Pancreas (tissue), 10 donors: ENCODE data around the gene SIL1. TPM values are rescaled to one million over a fixed set of nuclear protein-coding genes. Genes with fewer than 3 reads are reported as not detected.

ENCODE experiments used
- ATAC-seq, 4 donors: fragments of 200-7000 bp; cut with Tn5 transposase; one replicate each; pipeline versions ENCODE4 v1.8.0 to v1.9.1; 2020; ENCODE audit warnings: mild to moderate bottlenecking in 4 of 4, moderate library complexity in 4 of 4
- DNase-seq, 6 donors: peaks; one replicate each; pipeline ENCODE4 v3.0.0-alpha.2; 2020
- FAIRE-seq: peaks from 2 replicates; lab custom pipeline; 2012; peaks lifted over from hg19 to GRCh38; lab: Jason Lieb, UNC
- H3K27ac ChIP-seq, 4 donors: fragments of 200-600 bp; sonication (generic); 1 replicate in 3 of 4; 2 replicates in 1 of 4; pipeline versions ENCODE4 v1.5.0 to v1.8.0; 2020
- H3K27me3 ChIP-seq, 4 donors: fragments of 200-600 bp; one replicate each; pipeline ENCODE4 v1.8.0; 2021
- H3K36me3 ChIP-seq, 3 donors: fragments of 200-600 bp; sonication (generic) in 1 of 3; one replicate each; pipeline versions ENCODE4 v1.5.0 to v1.8.0; 2020 to 2021
- H3K4me1 ChIP-seq, 3 donors: fragments of 200-600 bp; one replicate each; pipeline ENCODE4 v1.8.0; 2021
- H3K4me3 ChIP-seq, 4 donors: fragments of 200-600 bp; sonication (generic) in 2 of 4; one replicate each; pipeline versions ENCODE4 v1.5.0 to v1.8.0; 2020 to 2021
- H3K9me3 ChIP-seq, 4 donors: fragments of 200-600 bp; one replicate each; pipeline ENCODE4 v1.8.0; 2021
- CTCF ChIP-seq, 4 donors: fragments of 200-600 bp; sonication (generic) in 3 of 4; IDR thresholded peaks; one replicate each; pipeline versions ENCODE4 v1.5.0 to v1.8.0; 2021; ENCODE audit warnings: antibody characterized with exemption in 4 of 4
- WGBS, 2 donors: extraction: QIAGEN DNeasy Blood & Tissue Kit; methylation state at CpG; one replicate each; pipeline ENCODE4 v1.1.7; 2013; 5-methylcytosine and 5-hydroxymethylcytosine counted together
- intact Hi-C, 3 donors: fragments of 100-400 bp; cut with DNase I; formaldehyde crosslinking; loops; one replicate each; pipeline versions ENCODE4 v1.11.1 to v1.14.2; 2022
- polyA plus RNA-seq, 2 donors: library from polyadenylated mRNA; stranded (reverse); fragments of 200-250 nt; gene quantifications; one replicate each; pipeline ENCODE4 v1.2.3, GENCODE V29; 2013
- total RNA-seq, 6 donors: library from RNA; stranded (reverse); fragmentation: NEBNext Ultra II Directional in 4 of 6; extraction: Animal tissue kit (Norgen Biotek cat#: 25700) in 4 of 6; gene quantifications; one replicate each; pipeline versions ENCODE4 v1.2.1 to v1.2.4, GENCODE V29; 2021 to 2023
- donor health status: healthy with polysubstance abuse.
- donor health status: DM: no; HTN: no; CAD: no; lungs with moderate emphysema.
- donor health status: DM: no; HTN: no; CAD: no.
- donor health status: control.
- donor health status: control.
- donor health status: Bipolar disorder and iron deficiency.
- donor health status: DM: yes; HTN: yes; CAD: no.
- donor health status: DM: no; HTN: no; CAD: no.
- donor health status: DM: no; HTN: no; CAD: no.
- donor health status: DM: yes; HTN: yes; CAD: no.

Gene SIL1
- total and polyA plus RNA-seq, 8 donors = 38.6 to 119 (median 55.0) TPM

GRCh38 chr5:139138809-139139208 is 59.4 kb downstream of the SIL1 start:
- intact Hi-C loops = no loop called here
- FAIRE-seq (no peak), ATAC-seq (peak; percentile 35 to 72 (median 44))

GRCh38 chr5:139138109-139138508 is 60.1 kb downstream of the SIL1 start:
- H3K27me3 ChIP-seq = no peaks in the 10 kb centered on the region
- FAIRE-seq = no peak
- no peaks in the 10 kb centered on the region for H3K36me3 ChIP-seq
- ATAC-seq = no peak
- H3K27ac ChIP-seq = peak overlapping the region in 1 of 4 donors; percentile 26
- peaks cover 39 to 47% (median 39%) of the 10 kb centered on the region in 3 donors for H3K4me1 ChIP-seq
- intact Hi-C loops = no loop called here
- no peak for TF ChIP-seq CTCF (IDR thresholded peaks at IDR 0.05)
- no peak for DNase-seq
- H3K9me3 ChIP-seq = no peaks in the 10 kb centered on the region
- no peak overlapping the region for H3K4me3 ChIP-seq
- 49 to 52% methylated on average over 4 of the region's 4 CpGs for WGBS, 2 donors

More at GRCh38 chr5:139138809-139139208, 59.4 kb downstream of the SIL1 start:
- DNase-seq = peak in 2 of 6 donors; percentile 24 to 31
- Histone ChIP-seq H3K4me1 (peaks cover 39 to 41% (median 39%) of the 10 kb centered on the region in 3 donors), H3K4me3 (no peak overlapping the region), H3K9me3 (no peaks in the 10 kb centered on the region), H3K27ac (peak overlapping the region in 1 of 4 donors; percentile 26), H3K27me3 (no peaks in the 10 kb centered on the region), H3K36me3 (no peaks in the 10 kb centered on the region)
- TF ChIP-seq CTCF (IDR thresholded peaks at IDR 0.05) = no peak
- WGBS, 2 donors = 16 to 19% methylated on average over 3 of the region's 3 CpGs

GRCh38 chr5:139137697-139138096 is 60.5 kb downstream of the SIL1 start:
- H3K4me1 ChIP-seq = peaks cover 37 to 46% (median 39%) of the 10 kb centered on the region in 3 donors
- no peaks in the 10 kb centered on the region for H3K27me3 ChIP-seq
- no peak for TF ChIP-seq CTCF (IDR thresholded peaks at IDR 0.05)
- intact Hi-C loops = no loop called here
- no peaks in the 10 kb centered on the region for H3K9me3 ChIP-seq
- H3K36me3 ChIP-seq = no peaks in the 10 kb centered on the region
- no peak overlapping the region for H3K27ac ChIP-seq
- WGBS, 2 donors = 35 to 54% methylated on average over 4 of the region's 4 CpGs
- no peak overlapping the region for H3K4me3 ChIP-seq
- DNase-seq (peak in 2 of 6 donors; percentile 40 to 44), FAIRE-seq (no peak), ATAC-seq (peak; percentile 33 to 59 (median 44))

- no peak for TF ChIP-seq CTCF (IDR thresholded peaks at IDR 0.05)
- FAIRE-seq (no peak), ATAC-seq (no peak), DNase-seq (no peak)
- H3K27ac ChIP-seq = no peak overlapping the region
- H3K4me3 ChIP-seq = no peak overlapping the region
- intact Hi-C loops = no loop called here
- no peaks in the 10 kb centered on the region for H3K36me3 ChIP-seq
- whole genome bisulfite sequencing, 2 donors = 71 to 76% methylated on average over 4 of the region's 4 CpGs
- H3K27me3 ChIP-seq = no peaks in the 10 kb centered on the region
- H3K9me3 ChIP-seq = no peaks in the 10 kb centered on the region
- H3K4me1 ChIP-seq = peaks cover 30 to 38% (median 30%) of the 10 kb centered on the region in 3 donors
Observed at GRCh38 chr5:139134906-139135305, 63.3 kb downstream of the SIL1 start.

- Histone ChIP-seq H3K9me3 (no peaks in the 10 kb centered on the region), H3K27me3 (no peaks in the 10 kb centered on the region), H3K36me3 (no peaks in the 10 kb centered on the region), H3K4me3 (no peak overlapping the region), H3K4me1 (peaks cover 19 to 28% (median 20%) of the 10 kb centered on the region in 3 donors), H3K27ac (no peak overlapping the region)
- intact Hi-C loops = no loop called here
- ATAC-seq (no peak), DNase-seq (no peak), FAIRE-seq (no peak)
- TF ChIP-seq CTCF (IDR thresholded peaks at IDR 0.05) = no peak
- WGBS, 2 donors = 40 to 55% methylated on average over 2 of the region's 2 CpGs
Observed at GRCh38 chr5:139133282-139133681, 64.9 kb downstream of the SIL1 start.
